CD4-positive, alpha-beta T cell treated with Interleukin-6 for 4 hours (primary cell): ENCODE data around the gene ACTBL2.
"Not testable (repeated sequence)": the region's sequence is repeated elsewhere in the genome, so short reads cannot be mapped to it uniquely, and the experiment has no call there.

Experiments
- DNase-seq: peaks from one replicate; pipeline ENCODE4 v3.0.0-alpha.2; 2020; ENCODE audit warnings: mixed read lengths

The ACTBL2 gene

DNA sequence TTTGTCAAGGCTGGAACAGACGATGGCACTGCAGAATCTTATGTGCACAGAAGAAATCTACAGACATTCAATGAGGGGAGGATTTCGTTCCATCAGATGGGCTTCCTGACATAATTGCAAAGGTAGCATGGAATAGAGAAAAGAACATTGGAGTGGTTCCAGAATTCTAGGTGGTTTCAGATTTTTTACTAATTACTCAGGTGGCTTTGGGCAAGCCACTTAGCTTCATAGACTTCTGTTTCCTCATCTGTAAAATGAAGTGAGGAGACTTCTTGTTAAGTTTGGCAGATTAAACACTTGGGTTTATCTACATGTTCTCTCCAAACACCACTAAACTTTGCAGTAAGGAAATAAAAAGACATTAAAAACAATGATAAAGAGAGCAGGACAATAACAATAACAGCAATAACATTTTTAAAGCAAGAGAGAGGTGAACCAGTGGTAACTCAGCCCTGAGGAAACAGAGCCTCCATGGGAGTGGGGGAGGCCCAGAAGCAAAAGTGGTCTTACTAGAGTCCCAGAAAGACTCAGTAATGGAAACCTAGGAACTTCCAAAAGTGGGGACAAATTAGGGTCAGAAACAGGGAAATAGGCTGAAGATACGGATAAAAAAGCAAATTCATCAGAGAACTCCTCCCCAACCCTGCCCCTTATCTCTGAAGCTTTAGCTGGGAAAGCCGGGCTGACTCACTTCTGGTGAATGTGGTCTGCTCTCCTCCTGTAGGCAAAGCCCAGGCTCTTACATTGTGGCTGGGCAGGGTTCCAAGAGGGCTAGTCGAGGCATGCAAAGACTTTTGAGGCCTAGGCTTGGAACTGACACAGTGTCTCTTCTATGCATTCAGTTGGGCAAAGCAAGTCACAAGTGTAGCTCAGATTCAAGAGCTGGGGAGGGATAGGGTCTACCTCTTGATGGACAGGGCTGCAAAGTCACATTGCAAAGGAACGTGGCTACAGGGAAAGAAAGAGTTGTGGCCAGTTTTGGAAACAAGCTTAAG, 11.8 kb upstream of the ACTBL2 start:
- DNase-seq: peak; percentile 73

DNA sequence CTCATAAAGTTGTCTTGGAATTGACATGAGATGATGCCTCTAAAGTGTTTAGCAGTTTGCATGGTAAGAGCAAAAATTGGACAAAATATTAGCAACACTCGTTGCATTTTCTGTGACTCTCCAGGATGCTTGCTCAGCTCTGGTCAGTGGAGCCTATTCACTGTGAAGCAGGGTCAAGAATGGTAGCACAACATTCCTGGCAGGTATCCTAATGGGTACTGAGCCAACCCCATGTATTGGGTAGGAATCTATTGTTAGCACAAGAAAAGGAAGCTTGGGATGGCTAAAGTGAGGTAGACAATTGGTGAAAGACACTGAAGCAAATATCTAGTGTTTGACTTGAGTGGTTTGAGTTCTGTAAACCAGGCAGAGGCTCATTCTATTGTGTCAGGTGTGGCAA, 10.4 kb upstream of the ACTBL2 start:
- DNase-seq: no peak

DNA sequence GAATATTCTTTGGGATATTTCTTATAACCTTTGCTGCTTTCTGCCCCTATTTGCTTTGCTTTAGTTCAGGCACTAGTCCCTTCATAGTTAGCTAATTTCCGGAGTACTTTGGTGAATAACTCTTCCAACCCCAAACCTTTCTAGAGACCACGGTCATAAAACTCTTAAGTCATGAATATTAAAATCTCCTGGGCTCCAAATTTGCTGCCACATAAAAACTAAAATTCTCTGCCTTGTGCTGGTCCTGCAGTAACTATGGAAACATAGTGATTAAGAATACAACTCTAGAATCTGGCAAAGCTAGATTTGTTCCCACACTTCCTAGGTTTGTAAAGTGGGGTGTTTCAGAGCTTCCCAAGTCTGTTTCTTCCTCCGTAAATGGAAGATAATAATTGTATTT, 10.0 kb upstream of the ACTBL2 start:
- DNase-seq: no peak

DNA sequence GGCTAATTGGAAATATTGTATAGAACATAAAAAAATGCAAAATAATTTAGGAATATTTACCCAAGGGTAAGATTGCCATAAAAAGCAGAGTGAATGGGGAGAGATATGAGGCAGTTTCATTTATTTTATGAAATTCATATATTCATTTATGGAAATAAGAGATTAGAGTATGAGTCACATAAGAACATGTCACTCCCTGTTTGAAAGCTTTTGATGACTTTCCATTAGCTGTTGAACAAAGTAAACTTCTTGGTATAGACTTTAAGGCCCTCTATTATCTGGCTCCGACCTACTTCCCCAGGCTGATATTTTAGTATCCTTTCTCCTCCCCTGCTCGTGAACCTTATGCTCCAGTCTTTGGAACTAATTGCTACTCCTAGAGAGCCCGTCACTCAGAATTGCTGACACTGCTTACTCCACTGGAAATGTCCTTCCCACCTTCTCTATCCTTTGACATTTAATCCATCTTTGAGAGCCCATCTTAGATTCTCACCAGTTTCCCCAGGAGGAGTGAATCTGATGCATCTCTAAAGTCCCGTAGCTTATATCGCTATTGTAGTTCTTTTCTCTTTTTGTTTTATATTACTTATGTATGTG, 8.9 kb upstream of the ACTBL2 start:
- no peak for DNase-seq

DNA sequence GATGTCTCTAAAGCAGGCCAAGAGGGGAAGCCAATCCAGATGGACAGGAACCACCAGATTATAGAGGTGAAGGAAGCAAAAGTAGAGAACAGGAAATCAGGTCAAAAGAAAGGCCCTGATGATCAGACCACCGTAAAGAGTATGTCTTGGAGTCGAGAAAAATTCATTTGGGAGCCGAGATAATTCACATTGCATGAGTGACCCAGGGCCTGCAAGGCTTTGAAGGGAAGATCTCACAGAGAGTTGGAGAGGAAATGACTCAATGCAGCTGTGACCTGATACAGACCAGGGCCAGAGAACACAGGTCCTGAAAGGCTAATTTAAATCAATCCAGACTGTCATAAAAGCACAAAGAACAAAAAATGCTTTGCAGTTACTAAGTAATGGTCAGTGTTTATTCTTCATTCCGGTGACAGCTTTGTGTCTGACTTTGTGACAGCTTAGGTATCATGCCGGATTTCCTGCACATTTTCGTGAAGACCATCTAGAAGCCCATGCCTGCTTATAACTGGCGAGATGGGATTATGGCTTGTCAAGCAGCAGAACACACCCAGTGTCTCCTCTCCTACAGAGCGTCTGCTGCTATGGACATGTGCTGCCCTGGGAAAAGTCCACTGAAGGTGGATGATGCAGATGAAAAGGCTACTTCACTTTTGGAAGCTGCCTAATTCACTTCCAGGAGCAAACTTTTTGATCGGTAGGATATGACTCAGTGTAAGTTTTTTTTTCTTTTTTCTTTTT, 5.8 kb upstream of the ACTBL2 start:
- no peak for DNase-seq

DNA sequence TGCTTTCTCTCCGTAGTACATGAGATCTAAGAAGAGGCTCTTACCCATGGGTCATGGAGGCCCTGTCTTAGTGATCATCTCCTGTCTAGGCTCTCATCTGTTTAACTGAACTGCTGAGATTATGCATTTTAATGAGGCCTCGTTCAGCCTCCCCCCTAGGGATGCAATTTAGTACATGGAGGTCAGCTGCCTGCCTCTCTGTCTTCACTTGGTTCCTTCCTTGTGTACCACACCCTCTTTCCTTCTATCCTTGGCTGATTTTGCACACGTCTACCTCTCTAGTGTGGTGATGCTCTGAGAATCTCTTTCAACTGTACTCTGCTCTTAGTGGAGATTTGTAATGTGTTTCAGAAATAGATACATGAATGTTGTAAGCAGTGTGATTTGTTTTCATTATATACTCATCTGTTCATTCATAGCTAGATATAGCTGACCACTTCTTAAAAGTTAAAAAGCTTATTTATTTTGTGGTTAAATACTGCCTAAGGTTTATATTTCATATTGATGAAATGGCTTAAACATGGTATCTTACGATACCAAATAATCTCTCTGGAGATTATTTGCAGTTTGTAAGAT, 3.5 kb upstream of the ACTBL2 start:
- DNase-seq: no peak

DNA sequence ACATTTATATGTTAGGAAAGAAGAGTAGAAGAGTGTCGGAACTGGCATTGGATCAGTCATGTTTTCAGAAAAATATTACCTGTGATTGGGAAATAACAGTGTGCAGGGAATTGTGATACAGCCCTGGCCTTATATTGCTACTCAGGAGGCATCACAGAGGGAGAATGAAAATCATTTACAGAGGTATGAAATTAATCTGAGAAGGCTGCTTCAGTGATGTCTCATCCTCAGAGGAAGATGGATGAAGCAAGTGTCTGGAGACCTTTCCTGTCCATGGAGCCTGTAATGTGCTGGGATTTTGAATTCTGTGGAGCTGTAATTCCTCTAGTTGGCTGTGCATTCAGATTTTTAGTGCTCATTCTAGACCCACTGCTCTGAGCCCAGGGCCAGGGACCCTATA, 3.8 kb downstream of the ACTBL2 start:
- no peak for DNase-seq

DNA sequence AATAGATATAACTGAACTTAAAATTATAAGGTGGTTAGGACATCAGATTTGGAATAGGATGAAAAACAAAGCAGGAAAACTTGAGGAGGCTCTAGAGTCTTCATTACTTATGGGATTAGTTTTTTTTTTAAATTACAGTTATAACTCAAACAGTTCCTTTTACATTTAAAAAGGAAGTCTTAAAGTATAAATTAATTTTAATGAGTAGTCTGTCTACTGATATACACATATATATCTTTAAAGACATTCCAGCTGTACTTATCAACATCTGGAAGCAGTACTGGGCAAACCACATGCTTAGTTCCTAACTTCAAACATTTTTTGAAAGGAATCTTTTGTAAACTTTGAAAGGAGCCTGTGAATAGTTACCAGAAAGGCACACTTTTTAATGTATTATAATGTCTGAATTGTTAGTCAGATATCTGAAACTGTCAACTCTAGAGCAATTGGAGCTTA, 6.0 kb downstream of the ACTBL2 start:
- no peak for DNase-seq

DNA sequence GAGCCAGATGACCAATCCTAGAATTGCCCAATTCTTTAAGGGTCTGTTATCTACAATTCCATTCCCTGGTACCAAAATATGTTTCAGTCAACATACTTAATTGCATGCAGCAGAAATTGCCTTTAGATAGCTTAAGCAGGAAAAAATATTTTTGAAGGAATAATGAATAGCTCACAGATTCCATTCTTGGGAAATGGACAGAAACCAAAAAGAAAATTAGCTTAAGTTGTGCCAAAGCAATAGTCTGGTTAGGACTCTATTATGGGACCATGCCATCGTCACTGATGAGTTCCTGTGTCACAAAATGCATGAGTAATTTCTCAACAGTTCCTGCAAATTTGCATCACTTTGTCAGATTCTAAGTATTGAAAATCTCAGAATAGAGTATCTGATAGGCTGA, 12.3 kb downstream of the ACTBL2 start:
- DNase-seq: no peak

DNA sequence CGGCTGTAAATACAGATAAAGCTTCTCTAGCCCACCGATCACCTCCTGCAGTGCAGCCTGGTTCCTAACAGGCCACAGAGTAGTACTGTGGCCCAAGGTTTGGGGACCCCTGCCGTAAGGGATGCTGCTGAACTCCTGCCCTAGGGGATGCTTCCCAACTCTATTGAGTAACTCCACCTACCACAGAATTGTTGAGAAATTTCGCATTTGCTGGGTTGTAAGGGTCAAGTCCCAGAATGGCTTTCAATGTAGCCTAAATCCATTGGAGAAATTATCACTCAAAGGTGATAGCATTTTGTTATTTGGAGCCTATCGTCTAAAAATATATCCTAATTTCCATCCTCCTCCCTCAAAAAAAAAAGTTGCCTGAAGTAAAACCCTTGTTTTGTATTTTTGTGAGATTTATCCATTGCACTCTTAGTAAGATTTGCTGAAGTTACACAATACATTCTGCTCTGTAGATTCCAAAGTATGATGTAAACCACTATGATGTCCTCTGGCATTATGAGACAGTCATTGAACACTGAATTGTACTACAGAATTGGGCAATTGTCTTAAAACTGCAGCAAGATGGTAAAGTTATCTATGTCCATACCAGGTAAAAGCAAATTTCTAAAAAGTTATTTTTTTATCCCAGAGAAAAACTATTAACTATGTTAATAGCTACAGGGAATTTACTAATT, 14.0 kb downstream of the ACTBL2 start:
- no peak for DNase-seq

DNA sequence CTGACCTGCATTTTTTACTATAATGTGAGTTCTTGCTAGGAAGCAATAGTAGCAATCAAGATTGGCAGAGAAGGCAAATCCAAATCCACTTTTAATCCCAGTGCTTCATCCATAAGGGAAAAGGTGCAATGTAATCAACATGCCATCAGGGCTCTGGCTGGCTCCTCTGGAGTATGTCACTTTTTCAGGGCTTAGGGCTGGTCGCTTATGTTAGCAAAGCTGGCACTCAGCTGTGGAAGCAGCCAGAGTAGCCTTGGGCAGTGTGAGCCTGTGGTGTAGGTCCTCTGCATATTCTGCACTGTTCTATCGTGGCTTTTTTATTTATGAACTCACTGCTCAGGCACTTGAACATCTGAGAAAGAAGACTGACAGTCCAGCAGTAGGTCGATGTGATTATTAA, 16.1 kb downstream of the ACTBL2 start:
- DNase-seq: no peak

DNA sequence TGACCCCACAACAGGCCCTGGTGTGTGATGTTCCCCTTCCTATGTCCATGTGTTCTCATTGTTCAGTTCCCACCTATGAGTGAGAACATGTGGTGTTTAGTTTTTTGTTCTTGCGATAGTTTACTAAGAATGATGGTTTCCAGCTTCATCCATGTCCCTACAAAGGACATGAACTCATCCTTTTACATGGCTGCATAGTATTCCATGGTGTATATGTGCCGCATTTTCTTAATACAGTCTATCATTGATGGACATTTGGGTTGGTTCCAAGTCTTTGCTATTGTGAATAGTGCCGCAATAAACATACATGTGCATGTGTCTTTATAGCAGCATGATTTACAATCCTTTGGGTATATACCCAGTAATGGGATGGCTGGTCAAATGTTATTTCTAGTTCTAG, 22.6 kb downstream of the ACTBL2 start:
- not testable (repeated sequence) for DNase-seq

DNA sequence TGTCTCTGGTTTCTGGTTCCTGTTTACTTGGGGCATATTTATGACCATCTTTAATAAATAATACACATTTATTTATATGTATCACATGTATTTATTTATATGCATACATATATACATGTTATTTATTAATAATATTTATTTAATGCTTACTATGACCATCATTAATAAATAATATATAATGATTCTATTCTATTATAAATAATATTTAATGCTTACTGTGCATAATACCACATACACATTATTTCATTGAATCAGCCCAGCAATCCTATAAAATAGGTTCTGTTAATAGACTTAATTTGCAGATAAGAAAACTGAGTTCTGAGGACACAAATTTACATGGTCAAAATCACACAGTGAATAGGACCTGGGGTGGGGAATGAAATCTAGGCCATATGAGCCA, 24.2 kb downstream of the ACTBL2 start:
- no peak for DNase-seq

DNA sequence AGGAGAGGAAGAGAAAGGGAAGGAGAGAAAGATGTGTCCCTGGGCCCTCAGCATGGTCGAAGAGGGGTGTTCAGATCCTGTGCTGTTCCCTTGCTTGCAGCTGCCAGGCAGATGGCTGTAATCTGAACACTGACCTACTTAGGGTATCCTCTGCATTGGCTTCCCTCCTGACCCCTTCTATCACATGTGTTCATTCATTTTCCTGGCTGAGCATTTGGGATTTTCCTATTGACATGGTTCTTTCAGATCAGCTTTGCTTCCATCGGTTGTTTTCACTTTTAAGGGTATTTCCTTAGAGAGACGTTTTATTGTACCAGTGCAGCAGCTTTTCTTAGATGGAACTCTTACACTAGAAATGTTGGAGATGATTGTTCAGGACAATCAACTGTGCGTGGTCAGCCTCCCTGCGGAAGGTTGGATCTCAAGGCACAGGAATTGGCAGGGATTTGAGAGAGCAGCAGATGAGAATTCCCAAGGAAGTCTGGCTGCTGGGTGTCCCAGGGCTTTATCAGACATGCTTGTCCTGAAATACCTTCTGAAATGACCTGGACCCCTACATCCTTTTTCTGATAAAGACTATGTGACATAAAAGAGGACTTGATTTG, 26.0 kb downstream of the ACTBL2 start:
- no peak for DNase-seq

DNA sequence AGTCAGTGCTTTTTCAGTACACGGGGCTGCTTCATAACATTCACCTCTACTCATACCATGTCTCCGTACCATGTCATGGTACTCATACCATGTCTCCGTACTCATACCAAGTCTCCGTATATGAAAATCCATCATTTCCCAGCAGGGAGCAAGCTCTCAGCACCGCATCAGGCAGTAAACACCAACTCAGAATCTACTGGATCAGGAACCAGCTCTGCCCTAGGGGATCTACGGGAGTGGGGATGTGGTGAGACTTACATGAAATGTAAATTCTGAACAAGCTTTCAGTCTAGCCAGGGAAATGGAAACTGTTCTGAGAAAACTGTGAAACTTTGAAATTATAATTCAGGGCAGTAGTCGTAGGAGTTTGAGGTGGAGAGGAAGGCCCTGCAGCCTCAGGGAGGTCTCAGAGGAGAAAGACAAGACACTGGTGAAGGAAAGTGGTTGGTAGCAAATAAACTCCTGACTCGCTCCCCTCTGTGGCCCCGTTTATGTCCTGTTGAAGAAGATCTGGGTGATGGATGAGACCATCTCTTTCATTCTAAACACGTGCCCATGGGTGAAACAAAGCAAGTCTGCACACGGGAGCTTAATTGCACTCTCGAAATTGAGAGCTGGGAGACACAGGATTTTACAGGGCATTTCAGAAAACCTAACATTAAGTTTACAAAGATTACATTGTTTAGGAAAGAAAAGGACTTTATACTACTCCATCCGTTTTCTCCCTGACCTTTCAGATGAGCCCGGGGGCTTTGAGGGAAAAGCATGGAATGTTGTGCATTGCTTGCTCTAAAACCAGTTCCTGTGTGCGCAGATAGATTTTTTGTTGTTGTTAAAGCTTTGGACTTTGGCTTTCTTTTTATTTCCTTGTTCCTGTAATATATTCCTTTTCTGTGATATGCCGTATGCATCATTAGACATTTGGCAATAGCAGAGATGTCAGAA, 26.8 kb downstream of the ACTBL2 start:
- DNase-seq: no peak

DNA sequence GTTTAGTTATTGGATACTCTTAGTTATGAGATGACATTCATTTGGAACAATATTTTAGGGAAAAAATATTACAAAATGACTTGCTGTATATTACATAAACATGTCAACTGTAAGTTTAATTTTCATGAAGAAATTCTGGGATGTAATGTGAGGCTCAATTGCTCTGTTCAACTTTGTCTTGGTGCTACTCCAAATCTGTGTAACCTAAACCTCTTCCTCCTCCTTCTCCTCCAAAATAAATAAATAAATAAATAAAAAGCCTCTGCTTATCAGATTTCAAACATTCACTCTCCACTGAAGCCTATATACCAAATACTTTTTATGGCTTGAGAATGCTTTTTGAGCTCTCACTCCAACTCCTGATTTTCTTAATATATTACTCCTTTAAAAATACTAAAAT, 27.7 kb downstream of the ACTBL2 start:
- no peak for DNase-seq

DNA sequence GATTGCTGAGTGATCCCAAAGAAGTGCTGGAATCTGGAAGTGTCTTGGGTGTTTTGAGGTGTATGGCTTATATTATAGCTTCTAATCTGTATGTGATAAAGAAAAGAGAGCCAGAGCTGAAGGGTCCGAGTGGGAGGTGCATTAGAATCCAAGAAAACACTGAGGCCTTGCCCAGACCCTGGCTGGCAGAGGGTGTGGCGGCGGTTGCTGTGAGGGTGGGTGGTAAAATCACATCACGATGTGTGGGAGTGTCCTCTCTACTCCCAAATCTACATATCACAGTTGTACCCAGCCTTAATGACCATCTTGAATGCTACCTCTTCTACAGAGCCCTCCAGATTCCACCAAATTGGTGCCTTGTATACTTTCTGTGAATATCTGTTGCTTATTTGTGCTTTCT, 28.9 kb downstream of the ACTBL2 start:
- DNase-seq: no peak

DNA sequence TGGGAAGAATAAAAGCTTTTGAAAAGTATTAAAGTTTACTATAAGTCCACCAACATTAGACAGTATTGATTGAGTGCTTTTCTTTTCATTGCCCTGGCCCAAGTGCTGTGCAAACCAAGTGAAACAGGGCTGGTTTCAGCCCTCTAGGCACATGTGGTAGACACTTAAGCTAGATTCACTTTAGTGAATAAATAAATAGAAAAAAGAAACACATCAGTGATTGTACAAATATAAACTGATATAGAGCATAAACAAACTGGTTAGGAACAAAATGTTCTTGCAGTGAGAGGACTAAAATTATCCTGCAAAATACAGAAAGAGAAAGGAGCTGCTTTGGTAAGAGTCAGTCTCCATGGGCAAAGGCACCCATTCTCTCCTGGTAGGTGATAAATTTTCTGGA, 29.7 kb downstream of the ACTBL2 start:
- DNase-seq: no peak

DNA sequence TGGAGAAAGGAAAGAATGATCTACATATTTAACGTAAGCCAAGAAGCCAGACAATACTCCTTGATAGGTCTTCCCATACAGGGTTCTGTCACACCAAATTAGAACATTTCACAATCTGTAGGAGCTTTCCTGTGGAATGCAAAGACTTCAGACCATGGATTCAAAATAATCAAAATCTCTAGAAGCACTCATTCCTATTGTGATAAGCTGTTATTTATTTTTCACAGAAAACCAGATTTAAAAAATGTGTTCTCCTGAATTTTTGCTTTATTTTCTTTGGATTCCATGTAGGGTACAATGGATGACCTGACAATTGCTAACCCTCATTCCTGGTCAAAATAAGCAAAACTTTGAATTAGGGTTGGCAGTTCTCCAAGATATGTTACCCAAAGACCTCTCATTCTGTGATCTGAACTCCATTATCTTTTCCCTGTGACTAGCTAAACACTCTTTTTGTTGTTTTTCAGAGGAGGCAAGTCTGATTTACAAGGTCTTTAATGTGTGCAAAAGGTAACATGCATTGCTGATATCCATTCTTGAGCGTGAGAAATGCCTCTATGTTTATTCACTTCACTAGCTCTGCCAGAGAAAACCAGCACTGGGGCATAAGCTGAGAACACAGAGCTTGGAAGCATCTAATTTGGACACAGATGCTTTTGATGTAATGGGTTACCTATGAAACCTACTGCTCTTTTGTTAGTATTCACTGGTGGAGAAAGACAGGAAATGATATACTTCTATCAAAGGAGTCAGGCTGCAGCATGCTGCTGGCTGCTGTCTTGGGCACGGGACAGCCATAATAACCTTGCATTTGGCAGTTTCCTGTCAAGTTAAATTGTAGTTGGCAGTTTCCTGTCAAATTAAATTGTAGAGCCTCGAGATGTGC, 31.4 kb downstream of the ACTBL2 start:
- DNase-seq: peak; percentile 35

DNA sequence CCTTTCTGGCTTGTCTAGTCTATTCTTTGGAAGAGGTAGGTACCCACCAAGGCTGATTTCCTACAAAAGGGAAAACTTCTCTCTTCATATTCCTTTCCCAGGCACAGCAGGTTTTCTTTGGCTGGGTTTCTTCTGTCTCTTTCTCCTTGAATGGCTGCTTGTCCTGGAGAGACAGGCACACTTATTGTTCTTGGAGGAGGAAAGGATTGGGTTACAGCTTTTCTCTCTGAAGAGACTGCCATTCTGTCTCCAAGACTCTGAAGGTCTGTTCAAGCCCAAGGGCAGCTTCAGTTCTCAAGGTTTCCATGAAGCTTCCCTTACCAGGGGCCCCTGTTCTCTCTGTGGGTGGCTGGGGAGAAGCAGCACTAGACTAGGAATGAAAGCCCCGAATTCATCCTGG, 33.9 kb downstream of the ACTBL2 start:
- DNase-seq: no peak
